Mesenchymal stem cell (in vitro differentiated cells and primary cell): ENCODE results near the gene MIDN.

Source experiments
- DNase-seq: peaks from one replicate; pipeline ENCODE4 v3.0.0-alpha.2; 2013
- H2AFZ ChIP-seq: one replicate; pipeline ENCODE4 v1.6.1; 2013; ENCODE audit warnings: low read depth, mild to moderate bottlenecking, control low read depth, inconsistent platforms, low read length, moderate library complexity
- H2AK5ac ChIP-seq: 2 replicates; pipeline ENCODE4 v1.6.1; 2013; ENCODE audit warnings: low read length, moderate library complexity, mild to moderate bottlenecking, inconsistent platforms; ENCODE audit not compliant: severe bottlenecking
- H2BK120ac ChIP-seq: one replicate; pipeline ENCODE4 v1.6.1; 2013; ENCODE audit warnings: low read depth, mild to moderate bottlenecking, inconsistent platforms, low read length, moderate library complexity
- H2BK12ac ChIP-seq, 2 experiments: one replicate each; pipeline ENCODE4 v1.6.1; 2013; ENCODE audit warnings: inconsistent platforms in 2 of 2, low read length in 2 of 2, mild to moderate bottlenecking in 2 of 2, moderate library complexity in 2 of 2, control low read depth in 1 of 2
- H2BK15ac ChIP-seq: one replicate; pipeline ENCODE4 v1.6.1; 2013; ENCODE audit warnings: mild to moderate bottlenecking, low read depth, inconsistent platforms; ENCODE audit not compliant: poor library complexity, severe bottlenecking
- H2BK5ac ChIP-seq: 2 replicates; pipeline ENCODE4 v1.6.1; 2013; ENCODE audit warnings: low read depth, mild to moderate bottlenecking, low read length, control low read depth, inconsistent platforms; ENCODE audit not compliant: poor library complexity, severe bottlenecking
- H3K14ac ChIP-seq, 2 experiments: one replicate each; pipeline ENCODE4 v1.6.1; 2013; ENCODE audit warnings: inconsistent platforms in 2 of 2, low read length in 2 of 2, control low read depth in 1 of 2, mild to moderate bottlenecking in 1 of 2, moderate library complexity in 1 of 2
- H3K18ac ChIP-seq, 2 experiments: one replicate each; pipeline ENCODE4 v1.6.1; 2013; ENCODE audit warnings: inconsistent platforms in 2 of 2, low read length in 2 of 2, control low read depth in 1 of 2, low read depth in 1 of 2, mild to moderate bottlenecking in 1 of 2
- H3K23ac ChIP-seq, 2 experiments: one replicate each; pipeline ENCODE4 v1.6.1; 2013; ENCODE audit warnings: inconsistent platforms in 2 of 2, low read length in 2 of 2, mild to moderate bottlenecking in 2 of 2, moderate library complexity in 2 of 2, control low read depth in 1 of 2
- H3K27ac ChIP-seq: 2 replicates; pipeline ENCODE4 v1.5.1; 2013; ENCODE audit warnings: mild to moderate bottlenecking, moderate library complexity, low read length, control low read depth, inconsistent platforms; ENCODE audit not compliant: poor library complexity, severe bottlenecking
- H3K27me3 ChIP-seq, 2 experiments: 2 replicates each; pipeline versions ENCODE4 v1.6.1 to v1.7.0; 2013; ENCODE audit warnings: low read length in 2 of 2, mild to moderate bottlenecking in 2 of 2, moderate library complexity in 2 of 2, control low read depth in 1 of 2, inconsistent platforms in 1 of 2; ENCODE audit not compliant: control insufficient read depth in 1 of 2, insufficient read depth in 1 of 2
- H3K36me3 ChIP-seq, 2 experiments: 2 replicates each; pipeline versions ENCODE4 v1.6.1 to v1.7.0; 2013; ENCODE audit warnings: low read length in 2 of 2, control low read depth in 1 of 2, inconsistent platforms in 1 of 2, low read depth in 1 of 2, mild to moderate bottlenecking in 1 of 2; ENCODE audit not compliant: insufficient read depth in 2 of 2, control insufficient read depth in 1 of 2
- H3K4ac ChIP-seq, 2 experiments: one replicate each; pipeline ENCODE4 v1.6.1; 2013; ENCODE audit warnings: inconsistent platforms in 2 of 2, low read length in 2 of 2, mild to moderate bottlenecking in 2 of 2, moderate library complexity in 2 of 2, control low read depth in 1 of 2, low read depth in 1 of 2
- H3K4me1 ChIP-seq: 2 replicates; pipeline ENCODE4 v1.6.1; 2013; ENCODE audit warnings: low read depth, low read length, control low read depth; ENCODE audit not compliant: control insufficient read depth, insufficient read depth
- H3K4me2 ChIP-seq: 2 replicates; pipeline ENCODE4 v1.6.1; 2013; ENCODE audit warnings: low read length, mild to moderate bottlenecking, inconsistent platforms; ENCODE audit not compliant: poor library complexity, severe bottlenecking
- H3K4me3 ChIP-seq, 2 experiments: 2 replicates each; pipeline versions ENCODE4 v1.5.1 to v1.7.0; 2013; ENCODE audit warnings: low read length in 2 of 2, mild to moderate bottlenecking in 2 of 2, control low read depth in 1 of 2, low read depth in 1 of 2; ENCODE audit not compliant: insufficient read depth in 1 of 2
- H3K79me1 ChIP-seq: replicated peaks from 2 replicates; pipeline ENCODE4 v1.6.1; 2013; ENCODE audit warnings: mild to moderate bottlenecking, control low read depth, low read length, inconsistent platforms; ENCODE audit not compliant: poor library complexity, severe bottlenecking
- H3K9ac ChIP-seq: 2 replicates; pipeline ENCODE4 v1.7.0; 2013; ENCODE audit warnings: mild to moderate bottlenecking, low read length, moderate library complexity
- H3K9me3 ChIP-seq: 2 replicates; pipeline ENCODE4 v1.7.0; 2013; ENCODE audit warnings: mild to moderate bottlenecking, low read length; ENCODE audit not compliant: control insufficient read depth
- H4K8ac ChIP-seq: one replicate; pipeline ENCODE4 v1.6.1; 2013; ENCODE audit warnings: inconsistent platforms, mild to moderate bottlenecking, low read length, moderate library complexity
- H4K91ac ChIP-seq: one replicate; pipeline ENCODE4 v1.6.1; 2013; ENCODE audit warnings: mild to moderate bottlenecking, low read length, inconsistent platforms
- WGBS: methylation state at CpG from one replicate; pipeline ENCODE4 v1.1.7; 2013; ENCODE audit warnings: mixed read lengths; 5-methylcytosine and 5-hydroxymethylcytosine counted together

The MIDN gene

GRCh38 chr19:1307755-1308303, 59.4 kb downstream of the MIDN start:
- H3K4ac ChIP-seq = no peak overlapping the region
- H3K23ac ChIP-seq = no peak overlapping the region
- H2BK15ac ChIP-seq = no peak overlapping the region
- H2AK5ac ChIP-seq = no peak overlapping the region
- H2AFZ ChIP-seq = no peak overlapping the region
- no peaks in the 10 kb centered on the region for H3K9me3 ChIP-seq
- H4K91ac ChIP-seq = no peak overlapping the region
- peaks cover 13% of the 10 kb centered on the region for H3K4me1 ChIP-seq
- no peak overlapping the region for H3K4me3 ChIP-seq
- no peak overlapping the region for H3K14ac ChIP-seq
- no peak overlapping the region for H3K4me2 ChIP-seq
- DNase-seq = no peak
- H3K18ac ChIP-seq = no peak overlapping the region
- peaks cover 0 to 47% of the 10 kb centered on the region in 2 experiments for H3K27me3 ChIP-seq
- H3K27ac ChIP-seq = no peak overlapping the region
- no peak overlapping the region for H4K8ac ChIP-seq
- H3K79me1 ChIP-seq = no peaks in the 10 kb centered on the region
- no peak overlapping the region for H2BK5ac ChIP-seq
- no peak overlapping the region for H2BK120ac ChIP-seq
- 95% methylated on average over 19 of the region's 20 CpGs for WGBS
- H2BK12ac ChIP-seq = no peak overlapping the region
- H3K36me3 ChIP-seq = no peaks in the 10 kb centered on the region
- H3K9ac ChIP-seq = no peak overlapping the region

- Histone ChIP-seq H2AK5ac (no peak overlapping the region), H2BK120ac (no peak overlapping the region), H3K27ac (no peak overlapping the region), H2BK12ac (no peak overlapping the region), H3K79me1 (no peaks in the 10 kb centered on the region), H4K91ac (no peak overlapping the region), H3K14ac (no peak overlapping the region), H3K23ac (no peak overlapping the region), H2BK15ac (no peak overlapping the region), H4K8ac (no peak overlapping the region), H3K9me3 (no peaks in the 10 kb centered on the region), H2AFZ (no peak overlapping the region), H3K4me3 (no peak overlapping the region), H3K4me1 (peaks cover 22% of the 10 kb centered on the region), H2BK5ac (no peak overlapping the region), H3K36me3 (no peaks in the 10 kb centered on the region), H3K18ac (no peak overlapping the region), H3K9ac (no peak overlapping the region), H3K4me2 (no peak overlapping the region), H3K4ac (no peak overlapping the region), H3K27me3 (peaks cover 0 to 52% of the 10 kb centered on the region in 2 experiments)
- 62% methylated on average over 8 of the region's 11 CpGs for WGBS
- DNase-seq = no peak
Measured at GRCh38 chr19:1308718-1309117, 60.3 kb downstream of the MIDN start.
